GM12872 (cell line): ENCODE measurements around the gene OR2AJ1.

ENCODE experiments used
- CTCF ChIP-seq: IDR thresholded peaks from 3 replicates; pipeline ENCODE4 v1.5.1; 2011; ENCODE audit warnings: low read depth, mild to moderate bottlenecking, low read length, moderate library complexity; ENCODE audit not compliant: insufficient read depth

The OR2AJ1 gene

GRCh38 chr1:247905910-247906503 lies 18.7 kb upstream of the OR2AJ1 start:
- no peak for TF ChIP-seq CTCF

- TF ChIP-seq CTCF = no peak
Observed at GRCh38 chr1:247906504-247907047, 18.1 kb upstream of the OR2AJ1 start.

GRCh38 chr1:247908766-247909165 lies 15.9 kb upstream of the OR2AJ1 start:
- TF ChIP-seq CTCF = no peak

GRCh38 chr1:247913786-247914185 lies 10.9 kb upstream of the OR2AJ1 start:
- TF ChIP-seq CTCF = no peak

GRCh38 chr1:247914941-247915662 lies 9.6 kb upstream of the OR2AJ1 start:
- TF ChIP-seq CTCF = no peak

- no peak for TF ChIP-seq CTCF
Observed at GRCh38 chr1:247919952-247920351, 4.7 kb upstream of the OR2AJ1 start, which contains the start of gene OR2T8. TSS of gene OR2T8 (plus strand) at chr1:247920252. CDS start at chr1:247921018, 766 bp downstream.

- no peak for TF ChIP-seq CTCF
Observed at GRCh38 chr1:247923941-247924340, 748 bp upstream of the OR2AJ1 start.
